GM12873 (cell line): ENCODE results near the gene NNT.

Experiments
- CTCF ChIP-seq: IDR thresholded peaks from 2 replicates; pipeline ENCODE4 v1.5.1; 2012; ENCODE audit warnings: low read depth, mild to moderate bottlenecking, moderate library complexity, low read length, control low read depth; ENCODE audit not compliant: insufficient read depth; ENCODE audit errors: missing control alignments

NNT gene

DNA sequence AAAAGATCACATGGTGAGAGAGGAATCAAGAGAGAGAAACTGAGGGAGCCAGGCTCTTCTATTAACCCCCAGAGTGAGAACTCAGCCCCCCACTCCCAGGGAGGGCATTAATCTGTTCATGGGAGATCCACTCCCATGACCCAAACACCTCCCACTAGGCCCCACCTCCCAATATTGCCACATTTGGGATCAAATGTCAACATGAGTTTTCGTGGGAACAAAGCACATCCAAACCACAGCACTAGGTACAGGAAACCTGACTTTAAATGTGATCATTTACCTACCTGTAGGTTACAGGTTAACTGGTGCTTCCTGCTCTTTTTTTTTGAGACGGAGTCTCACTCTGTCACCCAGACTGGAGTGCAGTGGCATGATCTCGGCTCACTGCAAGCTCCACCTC is 16.9 kb downstream of the NNT start:
- no peak for TF ChIP-seq CTCF

GRCh38 chr5:43620944-43621505 is 18.0 kb downstream of the NNT start:
- no peak for TF ChIP-seq CTCF

- no peak for TF ChIP-seq CTCF
These were observed 19.1 kb downstream of the NNT start for GRCh38 chr5:43622074-43622473.

- TF ChIP-seq CTCF: no peak
These were observed 20.2 kb downstream of the NNT start for GRCh38 chr5:43623048-43623680.

GRCh38 chr5:43627028-43627427 is 24.0 kb downstream of the NNT start:
- peak; percentile 36 for TF ChIP-seq CTCF

- peak; percentile 56 for TF ChIP-seq CTCF
These were observed 28.4 kb downstream of the NNT start for GRCh38 chr5:43631182-43631910.

DNA sequence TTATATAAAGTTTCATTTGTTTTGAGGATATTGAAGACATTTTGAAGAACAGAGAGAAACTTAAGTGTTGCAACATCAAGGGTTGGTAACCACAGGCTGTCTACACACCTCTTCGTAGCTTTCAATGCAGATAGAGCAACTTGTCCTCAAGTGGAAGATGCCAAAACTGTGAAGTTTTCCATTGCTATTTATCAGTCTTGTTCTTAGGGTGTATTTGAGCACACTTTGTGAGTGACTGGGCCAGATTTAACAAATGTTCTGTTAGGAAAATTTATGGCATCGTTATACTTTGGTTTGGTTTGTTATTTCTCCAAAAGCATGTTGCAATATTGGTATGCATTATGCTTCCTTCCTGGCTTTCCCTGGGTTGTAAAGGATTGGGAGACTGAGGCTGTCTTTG is 31.6 kb downstream of the NNT start:
- TF ChIP-seq CTCF: no peak
